ENCODE results near the gene MCM9.

DNA sequence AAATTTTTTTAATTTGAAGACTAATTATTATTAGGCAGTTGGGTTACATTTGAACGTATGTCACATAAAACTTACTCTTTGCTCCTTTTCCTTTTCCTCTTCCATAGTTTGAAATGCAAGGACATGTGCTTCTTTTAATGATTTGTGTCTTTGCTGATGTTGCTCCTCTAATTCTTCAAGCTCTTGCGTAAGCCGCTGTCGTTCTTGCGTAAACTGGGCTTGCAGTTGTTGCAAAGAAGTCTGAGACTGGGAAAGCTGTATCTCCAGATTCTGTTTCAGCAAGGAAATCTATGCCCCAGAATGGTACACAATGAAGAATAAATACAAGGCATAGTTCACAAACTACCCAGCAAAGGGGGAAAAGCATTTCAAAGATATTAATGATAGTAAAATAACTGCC lies 45.1 kb upstream of the MCM9 start:
- TF ChIP-seq, protein P1, sequence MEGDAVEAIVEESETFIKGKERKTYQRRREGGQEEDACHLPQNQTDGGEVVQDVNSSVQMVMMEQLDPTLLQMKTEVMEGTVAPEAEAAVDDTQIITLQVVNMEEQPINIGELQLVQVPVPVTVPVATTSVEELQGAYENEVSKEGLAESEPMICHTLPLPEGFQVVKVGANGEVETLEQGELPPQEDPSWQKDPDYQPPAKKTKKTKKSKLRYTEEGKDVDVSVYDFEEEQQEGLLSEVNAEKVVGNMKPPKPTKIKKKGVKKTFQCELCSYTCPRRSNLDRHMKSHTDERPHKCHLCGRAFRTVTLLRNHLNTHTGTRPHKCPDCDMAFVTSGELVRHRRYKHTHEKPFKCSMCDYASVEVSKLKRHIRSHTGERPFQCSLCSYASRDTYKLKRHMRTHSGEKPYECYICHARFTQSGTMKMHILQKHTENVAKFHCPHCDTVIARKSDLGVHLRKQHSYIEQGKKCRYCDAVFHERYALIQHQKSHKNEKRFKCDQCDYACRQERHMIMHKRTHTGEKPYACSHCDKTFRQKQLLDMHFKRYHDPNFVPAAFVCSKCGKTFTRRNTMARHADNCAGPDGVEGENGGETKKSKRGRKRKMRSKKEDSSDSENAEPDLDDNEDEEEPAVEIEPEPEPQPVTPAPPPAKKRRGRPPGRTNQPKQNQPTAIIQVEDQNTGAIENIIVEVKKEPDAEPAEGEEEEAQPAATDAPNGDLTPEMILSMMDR (IDR thresholded peaks at IDR 0.05) = no peak
- no peak for TF ChIP-seq POLR2A (IDR thresholded peaks at IDR 0.05)
